HUES64 (cell line): ENCODE data around the gene RCOR1.
"Not testable (repeated sequence)": the region's sequence is repeated elsewhere in the genome, so short reads cannot be mapped to it uniquely, and the experiment has no call there.

ENCODE experiments used
- H3K27ac ChIP-seq: 2 replicates; pipeline ENCODE4 v1.7.0; 2013; ENCODE audit warnings: low read depth, low read length, inconsistent platforms
- H3K27me3 ChIP-seq: 2 replicates; pipeline ENCODE4 v1.6.1; 2013; ENCODE audit warnings: mild to moderate bottlenecking, low read length; ENCODE audit not compliant: insufficient read depth
- H3K36me3 ChIP-seq: 2 replicates; pipeline ENCODE4 v1.6.1; 2013; ENCODE audit warnings: mild to moderate bottlenecking, low read length; ENCODE audit not compliant: insufficient read depth
- H3K4me1 ChIP-seq: 2 replicates; pipeline ENCODE4 v1.6.1; 2013; ENCODE audit warnings: mild to moderate bottlenecking, low read length, moderate library complexity; ENCODE audit not compliant: insufficient read depth
- H3K4me3 ChIP-seq: 2 replicates; pipeline ENCODE4 v1.5.1; 2013; ENCODE audit warnings: mild to moderate bottlenecking, low read length, moderate library complexity
- H3K9ac ChIP-seq: 2 replicates; pipeline ENCODE4 v1.6.1; 2013; ENCODE audit warnings: mild to moderate bottlenecking, low read depth, low read length
- H3K9me3 ChIP-seq: 2 replicates; pipeline ENCODE4 v1.6.1; 2013; ENCODE audit warnings: low read depth, low read length; ENCODE audit not compliant: insufficient read depth
- WGBS: fragments of 150-250, 120-280 bp; methylation state at CpG from one replicate; pipeline ENCODE4 v1.1.7; 2013; ENCODE audit warnings: missing lambda C conversion rate; 5-methylcytosine and 5-hydroxymethylcytosine counted together

RCOR1 gene

DNA sequence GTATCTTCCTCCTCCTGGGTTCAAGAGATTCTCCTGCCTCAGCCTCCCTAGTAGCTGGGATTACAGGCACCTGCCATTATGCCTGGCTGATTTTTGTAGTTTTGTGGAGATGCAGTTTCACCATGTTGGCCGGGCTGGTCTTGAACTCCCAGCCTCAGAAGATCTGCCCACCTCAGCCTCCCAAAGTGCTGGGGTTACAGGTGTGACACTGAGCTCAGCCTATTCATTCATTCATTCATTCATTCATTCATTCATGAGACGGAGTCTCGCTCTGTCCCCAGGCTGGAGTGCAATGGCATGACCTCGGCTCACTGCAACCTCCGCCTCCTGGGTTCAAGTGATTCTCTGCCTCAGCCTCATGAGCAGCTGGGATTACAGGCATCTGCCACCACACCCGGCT, 47.2 kb downstream of the RCOR1 start:
- not testable (repeated sequence) for H3K9ac ChIP-seq, H3K9me3 ChIP-seq, H3K4me3 ChIP-seq, H3K27me3 ChIP-seq, H3K27ac ChIP-seq, H3K4me1 ChIP-seq, H3K36me3 ChIP-seq
- WGBS: 96% methylated on average over 6 of the region's 6 CpGs

DNA sequence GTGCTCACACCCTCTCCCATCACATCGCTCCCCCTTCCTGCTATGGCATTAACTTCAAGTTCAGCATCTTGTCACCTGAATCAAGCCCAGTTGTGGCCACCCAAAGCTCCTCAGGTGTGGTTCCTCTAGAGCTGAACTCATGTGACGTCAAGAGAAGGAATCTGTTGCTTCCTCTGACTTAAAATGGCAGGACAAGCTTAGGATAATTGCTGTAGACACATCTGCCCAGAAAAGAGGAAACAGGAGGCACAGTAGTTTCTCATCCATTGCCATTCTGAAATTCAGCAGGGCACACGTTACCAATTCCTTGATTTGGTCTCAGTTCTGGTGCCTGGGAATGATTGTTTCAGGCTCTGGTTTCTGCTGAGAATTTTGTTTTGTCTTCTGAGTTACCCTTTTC, 52.1 kb downstream of the RCOR1 start:
- no peaks in the 10 kb centered on the region for H3K36me3 ChIP-seq
- H3K27me3 ChIP-seq: no peaks in the 10 kb centered on the region
- H3K4me1 ChIP-seq: peaks cover 27% of the 10 kb centered on the region
- no peaks in the 10 kb centered on the region for H3K9me3 ChIP-seq
- no peak overlapping the region for H3K27ac ChIP-seq
- no peak overlapping the region for H3K4me3 ChIP-seq
- 90% methylated on average over 3 of the region's 3 CpGs for WGBS
- H3K9ac ChIP-seq: no peak overlapping the region

GRCh38 chr14:102645746-102646440, 53.4 kb downstream of the RCOR1 start:
- Histone ChIP-seq H3K9me3 (no peaks in the 10 kb centered on the region), H3K9ac (no peak overlapping the region), H3K36me3 (no peaks in the 10 kb centered on the region), H3K4me3 (no peak overlapping the region), H3K4me1 (peaks cover 27% of the 10 kb centered on the region), H3K27me3 (no peaks in the 10 kb centered on the region), H3K27ac (no peak overlapping the region)
- WGBS: 74% methylated on average over 2 of the region's 2 CpGs

GRCh38 chr14:102646615-102647014, 54.2 kb downstream of the RCOR1 start:
- Histone ChIP-seq H3K36me3 (no peaks in the 10 kb centered on the region), H3K4me3 (no peak overlapping the region), H3K9me3 (no peaks in the 10 kb centered on the region), H3K27me3 (no peaks in the 10 kb centered on the region), H3K9ac (no peak overlapping the region), H3K4me1 (peaks cover 29% of the 10 kb centered on the region), H3K27ac (no peak overlapping the region)
- WGBS: 91% methylated on average over 3 of the region's 3 CpGs

DNA sequence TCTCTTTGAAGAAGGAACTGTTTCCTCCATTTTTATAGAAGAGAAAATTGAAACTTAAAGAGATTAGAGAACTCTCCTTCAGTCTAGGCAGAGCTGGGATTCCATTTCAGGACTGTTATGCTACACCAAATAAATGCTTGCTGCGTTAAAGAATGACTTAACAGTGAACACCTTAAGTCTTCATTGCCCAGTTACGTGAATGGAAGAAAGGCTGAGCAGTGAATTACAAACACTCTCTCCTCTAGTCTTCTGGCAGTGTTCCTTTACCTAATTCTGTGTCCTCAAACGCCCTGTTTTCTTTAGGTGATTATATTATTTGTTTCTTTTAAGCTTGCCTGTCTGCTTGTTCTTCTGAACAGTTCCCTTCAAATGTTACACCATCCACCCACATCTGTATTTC, 59.7 kb downstream of the RCOR1 start:
- no peaks in the 10 kb centered on the region for H3K27me3 ChIP-seq
- no peaks in the 10 kb centered on the region for H3K9me3 ChIP-seq
- peaks cover 26% of the 10 kb centered on the region for H3K4me1 ChIP-seq
- no peak overlapping the region for H3K27ac ChIP-seq
- 92% methylated on average over 2 of the region's 3 CpGs for WGBS
- H3K36me3 ChIP-seq: no peaks in the 10 kb centered on the region
- no peak overlapping the region for H3K9ac ChIP-seq
- H3K4me3 ChIP-seq: no peak overlapping the region

DNA sequence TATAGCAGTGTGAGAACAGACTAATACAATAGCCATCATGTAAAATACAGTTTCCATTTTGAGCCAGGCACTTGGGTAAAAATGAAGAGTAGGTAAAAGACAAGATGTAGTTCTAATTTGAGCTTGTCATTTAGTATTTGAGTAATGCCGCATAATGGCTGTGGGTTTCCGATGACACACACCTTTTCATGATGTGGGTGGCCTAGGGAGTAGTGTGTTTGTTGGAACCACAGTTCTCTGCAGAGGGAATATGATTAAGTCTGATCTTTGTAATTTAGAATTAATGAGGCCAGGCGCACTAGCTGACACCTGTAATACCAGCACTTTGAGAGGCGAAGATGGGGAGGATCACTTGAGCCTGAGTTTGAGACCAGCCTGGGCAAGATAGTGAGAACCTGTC, 61.8 kb downstream of the RCOR1 start:
- Histone ChIP-seq H3K9ac (no peak overlapping the region), H3K36me3 (no peaks in the 10 kb centered on the region), H3K27ac (0 out of 2 replicates have a peak overlapping the region, but pooled peaks have one; percentile 18), H3K27me3 (no peaks in the 10 kb centered on the region), H3K4me1 (peaks cover 23% of the 10 kb centered on the region), H3K9me3 (no peaks in the 10 kb centered on the region), H3K4me3 (no peak overlapping the region)
- 95% methylated on average over 4 of the region's 4 CpGs for WGBS

DNA sequence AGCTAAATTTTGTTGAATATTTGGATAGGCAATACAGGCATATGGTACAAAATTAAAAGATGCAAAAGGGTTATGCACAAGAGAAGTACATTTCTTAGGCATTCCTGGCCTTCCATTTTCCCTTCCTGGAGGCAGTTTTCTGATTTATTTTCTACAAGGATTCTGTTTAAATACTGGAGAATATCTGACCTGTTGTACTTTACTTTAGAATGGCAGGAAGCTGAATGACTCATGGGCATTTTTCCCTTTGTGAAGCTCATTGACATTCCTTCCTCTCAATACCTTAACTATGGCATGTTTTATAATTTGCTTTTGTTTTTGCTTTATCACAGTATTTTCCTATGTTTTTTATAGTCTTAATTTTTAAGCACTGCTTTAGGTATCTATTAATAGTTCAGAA, 62.7 kb downstream of the RCOR1 start:
- Histone ChIP-seq H3K4me3 (no peak overlapping the region), H3K9ac (no peak overlapping the region; the same call in 1 of the 2 replicates), H3K4me1 (peaks cover 23% of the 10 kb centered on the region), H3K36me3 (no peaks in the 10 kb centered on the region), H3K27me3 (no peaks in the 10 kb centered on the region), H3K27ac (peak overlapping the region; percentile 64), H3K9me3 (no peaks in the 10 kb centered on the region)

DNA sequence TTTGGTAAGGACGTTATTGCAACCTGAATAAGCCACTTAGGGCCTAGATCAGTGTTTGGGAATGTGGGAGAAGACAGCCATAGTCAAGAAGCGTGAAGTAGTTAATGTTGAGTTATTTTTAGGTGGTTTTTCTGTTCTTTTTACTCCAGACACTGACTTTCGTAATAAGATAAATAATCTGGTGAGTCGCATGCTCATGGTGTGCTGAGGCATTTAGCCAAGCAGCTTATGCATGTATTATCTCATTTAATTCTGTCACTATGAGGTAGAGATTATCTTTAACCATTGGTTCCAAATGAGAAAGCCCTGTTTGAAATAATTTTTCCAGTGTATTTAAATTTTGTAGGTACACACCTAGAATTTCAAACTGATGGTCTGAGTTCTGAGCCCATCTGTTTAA, 67.3 kb downstream of the RCOR1 start:
- H3K4me1 ChIP-seq: peaks cover 41% of the 10 kb centered on the region
- 95% methylated on average over 4 of the region's 4 CpGs for WGBS
- no peak overlapping the region for H3K27ac ChIP-seq
- no peak overlapping the region for H3K4me3 ChIP-seq
- H3K9me3 ChIP-seq: no peaks in the 10 kb centered on the region
- H3K27me3 ChIP-seq: no peaks in the 10 kb centered on the region
- no peaks in the 10 kb centered on the region for H3K36me3 ChIP-seq
- H3K9ac ChIP-seq: no peak overlapping the region

GRCh38 chr14:102661614-102662013, 69.2 kb downstream of the RCOR1 start:
- WGBS: 94% methylated on average over 4 of the region's 4 CpGs
- Histone ChIP-seq H3K36me3 (no peaks in the 10 kb centered on the region), H3K27ac (no peak overlapping the region), H3K4me3 (no peak overlapping the region), H3K9ac (no peak overlapping the region), H3K4me1 (peaks cover 40% of the 10 kb centered on the region), H3K9me3 (no peaks in the 10 kb centered on the region), H3K27me3 (no peaks in the 10 kb centered on the region)

- Histone ChIP-seq H3K4me1 (peaks cover 43% of the 10 kb centered on the region), H3K4me3 (peak overlapping the region; percentile 23), H3K27ac (peak overlapping the region; percentile 80)
Measured at GRCh38 chr14:102662636-102663430, 70.4 kb downstream of the RCOR1 start.

GRCh38 chr14:102663440-102663839, 71.0 kb downstream of the RCOR1 start:
- no peaks in the 10 kb centered on the region for H3K36me3 ChIP-seq
- H3K27me3 ChIP-seq: no peaks in the 10 kb centered on the region
- H3K9ac ChIP-seq: peak overlapping the region; percentile 50
- peak overlapping the region; percentile 23 for H3K4me3 ChIP-seq
- H3K27ac ChIP-seq: peak overlapping the region; percentile 80
- 93% methylated on average over 3 of the region's 3 CpGs for WGBS
- H3K9me3 ChIP-seq: no peaks in the 10 kb centered on the region
- peaks cover 48% of the 10 kb centered on the region for H3K4me1 ChIP-seq

More at GRCh38 chr14:102662636-102663430, 70.4 kb downstream of the RCOR1 start:
- Histone ChIP-seq H3K27me3 (no peaks in the 10 kb centered on the region), H3K9ac (peak overlapping the region; percentile 50), H3K9me3 (no peaks in the 10 kb centered on the region), H3K36me3 (no peaks in the 10 kb centered on the region)
- WGBS: 46% methylated on average over 5 of the region's 7 CpGs
